Measurements from ENCODE around the gene EIF2AK3.
"Not testable (repeated sequence)": the region's sequence is repeated elsewhere in the genome, so short reads cannot be mapped to it uniquely, and the experiment has no call there.

The EIF2AK3 gene

DNA sequence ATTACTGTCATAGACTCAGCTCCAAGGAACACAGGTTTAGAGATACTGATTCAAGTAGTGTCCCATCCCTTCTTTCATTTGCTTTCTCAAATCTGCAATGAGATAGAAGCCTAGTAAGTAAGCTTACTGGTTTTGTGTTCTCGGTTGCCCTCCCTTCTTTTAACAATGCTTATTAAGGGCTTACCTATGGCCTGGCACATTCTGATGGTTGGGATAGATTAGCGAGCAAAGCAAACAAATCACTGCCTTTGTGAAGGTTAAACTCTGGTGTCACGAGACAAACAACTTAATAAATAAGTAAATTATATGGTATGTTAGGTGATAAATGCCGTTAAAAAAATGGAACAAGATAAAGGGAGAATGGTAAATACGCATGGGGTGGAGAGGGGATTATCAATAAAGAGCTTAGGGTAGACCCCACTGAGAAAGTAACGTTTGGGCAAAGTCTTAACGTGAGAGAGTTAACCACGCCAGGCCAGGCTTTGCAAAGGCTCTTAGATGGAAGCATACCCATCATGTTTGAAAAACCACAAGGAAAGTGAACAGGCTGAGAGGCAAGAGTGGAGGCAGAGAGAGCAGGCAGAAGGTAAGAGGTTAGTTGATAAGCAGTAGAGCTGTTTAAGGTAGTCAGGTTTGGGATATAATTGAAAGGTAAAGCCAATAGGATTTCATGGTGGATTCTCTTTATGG, 31.0 kb downstream of the EIF2AK3 start:
- DNase-seq = no peak

DNA sequence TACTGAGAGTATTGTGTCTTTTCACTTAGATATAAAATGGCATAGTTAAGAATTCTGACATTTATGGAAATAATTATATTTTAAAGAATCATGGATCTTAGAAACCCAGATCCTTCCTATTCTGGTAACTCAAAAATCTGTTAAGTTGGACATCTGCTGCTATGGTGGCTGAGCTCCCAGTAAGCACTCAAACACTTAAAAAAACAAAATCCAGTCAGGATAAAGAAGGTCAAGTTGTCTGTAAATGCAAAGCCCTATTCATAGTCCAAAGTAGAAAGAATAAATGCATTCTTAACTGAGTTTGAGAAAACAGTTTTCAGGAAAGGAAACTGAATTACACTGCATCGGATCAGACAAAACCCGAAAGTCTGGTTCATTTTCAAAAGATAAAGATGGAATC, 35.6 kb downstream of the EIF2AK3 start:
- DNase-seq = no peak

DNA sequence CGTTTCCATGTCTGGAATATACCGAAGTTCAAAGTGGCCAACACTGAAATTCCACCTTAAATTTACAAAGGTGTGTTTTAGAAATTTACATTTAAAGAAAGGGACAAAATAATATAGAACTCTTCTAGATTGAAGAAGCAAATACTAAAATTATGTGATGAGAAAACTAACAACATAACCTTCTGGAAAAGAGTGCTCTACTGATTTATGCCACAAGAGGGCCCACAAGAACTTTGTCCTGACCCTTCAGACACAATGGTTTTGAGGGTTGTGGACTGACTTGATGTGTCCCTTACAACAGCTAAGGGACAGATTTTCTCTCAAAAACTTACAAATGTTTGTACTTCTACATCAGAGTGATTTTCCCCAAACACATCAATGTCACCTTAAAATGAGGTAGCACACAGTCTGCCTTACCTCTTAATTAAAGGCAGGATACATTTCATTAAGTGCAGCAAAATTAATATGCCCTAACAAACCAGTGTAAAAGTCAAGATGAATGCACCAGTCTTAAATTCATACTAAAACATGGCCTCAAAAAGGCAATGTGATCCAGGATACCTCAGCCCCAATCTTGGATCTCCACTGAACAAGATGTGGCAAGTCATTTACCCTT, 36.2 kb downstream of the EIF2AK3 start:
- no peak for DNase-seq

DNA sequence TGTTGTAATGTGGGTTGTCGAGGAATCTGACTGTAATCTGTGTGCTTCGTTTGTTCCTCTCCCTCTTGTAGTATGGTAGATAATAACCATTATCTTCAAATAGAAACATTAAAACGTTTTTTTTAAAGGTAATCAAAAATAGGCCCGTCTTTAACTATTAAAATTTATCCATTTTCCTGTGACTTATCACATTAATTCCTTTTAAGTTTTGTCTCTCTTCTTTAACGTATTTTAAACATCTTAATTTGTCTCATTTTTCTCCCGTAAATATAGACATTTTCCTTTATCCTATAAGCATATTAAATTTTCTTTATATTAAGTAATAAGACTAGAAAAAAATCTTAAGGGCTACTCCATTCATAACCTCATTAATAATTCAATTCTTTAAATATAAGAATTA, 41.3 kb downstream of the EIF2AK3 start:
- DNase-seq = no peak

DNA sequence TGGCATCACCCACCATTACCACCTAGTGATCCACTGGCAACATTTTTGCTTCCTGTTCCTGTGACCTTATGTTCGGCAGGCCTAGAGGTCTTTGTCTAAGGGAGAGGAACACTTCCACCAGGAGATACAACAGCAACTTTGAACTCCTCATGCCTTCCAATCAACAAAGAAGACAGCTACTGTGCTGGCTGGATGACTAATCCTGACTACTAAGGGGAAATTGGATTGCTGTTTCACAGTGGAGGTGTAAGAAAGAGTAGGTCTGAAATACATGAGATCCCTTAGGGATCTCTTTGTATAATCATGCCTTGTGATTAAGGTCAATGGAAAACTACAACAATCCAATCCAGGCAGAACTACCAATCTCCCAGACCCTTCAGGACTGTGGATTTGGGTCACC, 45.2 kb downstream of the EIF2AK3 start:
- DNase-seq = no peak

DNA sequence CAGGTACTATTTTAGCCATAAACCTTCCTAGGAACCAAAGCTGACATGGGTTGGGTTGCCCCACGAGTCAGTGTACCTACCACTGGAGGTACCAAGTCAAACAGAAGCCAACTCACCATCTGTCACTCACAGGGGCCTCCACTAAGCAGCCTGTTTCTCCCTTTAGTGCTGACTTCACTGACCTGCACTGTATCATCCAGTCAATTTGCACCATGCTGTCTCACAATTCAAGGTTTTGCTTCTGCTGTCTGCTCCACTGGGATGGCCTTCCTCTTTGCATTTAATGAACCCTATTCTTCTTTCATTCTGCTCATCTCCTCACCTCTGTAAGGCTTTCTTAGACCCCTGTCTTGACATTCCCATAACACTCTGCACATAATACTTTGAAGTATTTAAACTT, 47.2 kb downstream of the EIF2AK3 start:
- DNase-seq = no peak

DNA sequence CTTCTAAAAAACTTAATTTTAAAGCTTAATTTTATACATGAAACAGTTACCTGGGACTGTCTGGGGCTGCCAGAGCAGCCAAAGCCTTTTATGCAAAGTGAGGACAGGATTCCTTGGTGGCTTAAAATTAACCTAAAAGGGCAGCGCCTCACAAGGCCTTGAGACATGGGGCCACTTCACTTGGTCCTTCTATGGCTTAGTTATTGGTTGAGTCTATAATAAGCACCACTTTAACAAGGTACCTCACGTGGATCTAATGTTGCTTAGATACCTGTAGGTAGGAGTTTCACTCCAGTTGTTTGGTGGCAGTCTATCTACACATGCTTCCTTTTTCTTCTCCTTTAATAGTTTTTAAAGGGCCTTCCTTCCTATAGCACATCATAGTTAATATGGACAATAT, 51.6 kb downstream of the EIF2AK3 start:
- no peak for DNase-seq

DNA sequence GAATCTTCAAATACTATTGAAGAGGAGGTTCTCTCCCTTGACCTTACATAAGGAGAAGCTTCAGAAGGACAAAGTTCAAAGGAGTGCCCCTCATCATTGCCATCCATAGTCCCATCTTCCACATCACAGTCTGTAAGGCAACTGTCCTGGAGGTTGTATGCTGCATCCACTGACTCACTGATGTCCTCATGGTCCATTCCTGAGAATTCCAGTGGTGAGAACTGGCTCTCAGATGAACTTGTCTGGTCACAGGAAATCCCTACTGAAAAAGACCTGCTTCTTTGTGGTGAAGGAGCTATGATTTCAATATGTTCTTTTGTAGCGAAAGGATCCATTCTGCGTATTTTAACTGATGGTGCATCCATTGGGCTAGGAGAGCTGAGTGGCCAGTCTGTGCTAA, 52.2 kb downstream of the EIF2AK3 start:
- DNase-seq = no peak

DNA sequence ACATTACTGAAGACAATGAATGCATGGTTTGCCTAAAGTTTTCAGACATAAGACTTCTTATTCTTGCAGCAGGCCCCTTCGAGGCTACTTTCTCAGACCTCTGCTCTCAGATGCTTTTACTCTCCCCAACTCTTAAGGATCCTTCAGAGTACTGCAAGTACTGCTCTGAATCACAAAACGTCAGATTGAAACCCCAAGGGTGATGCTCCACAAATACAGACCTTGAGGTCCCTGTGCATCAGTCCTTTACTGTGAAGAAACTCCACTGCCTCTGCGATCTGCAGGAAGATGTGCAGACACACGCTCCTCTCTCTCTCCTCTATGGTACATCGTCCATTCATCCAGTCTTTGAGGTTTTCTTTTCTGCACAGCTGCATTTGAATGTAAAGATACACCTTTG, 52.8 kb downstream of the EIF2AK3 start:
- DNase-seq = no peak

DNA sequence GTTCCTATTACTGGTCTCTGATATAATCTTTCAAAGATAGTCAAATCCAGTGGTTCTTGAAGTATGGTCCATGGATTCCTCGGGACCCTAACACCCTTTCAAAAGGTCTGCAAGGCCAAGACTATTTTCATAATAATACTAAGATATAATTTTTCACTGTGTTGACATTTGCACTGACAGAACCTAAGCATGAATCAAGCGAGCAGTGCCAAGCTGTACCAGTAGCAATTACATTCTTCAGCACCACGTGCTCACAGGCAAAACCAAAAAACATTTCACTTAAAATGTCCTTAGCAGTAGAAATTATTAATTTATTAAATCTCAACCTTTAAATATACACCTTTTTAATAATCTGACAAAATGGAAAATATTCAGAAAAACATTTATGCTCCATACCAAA, 59.1 kb downstream of the EIF2AK3 start:
- no peak for DNase-seq

DNA sequence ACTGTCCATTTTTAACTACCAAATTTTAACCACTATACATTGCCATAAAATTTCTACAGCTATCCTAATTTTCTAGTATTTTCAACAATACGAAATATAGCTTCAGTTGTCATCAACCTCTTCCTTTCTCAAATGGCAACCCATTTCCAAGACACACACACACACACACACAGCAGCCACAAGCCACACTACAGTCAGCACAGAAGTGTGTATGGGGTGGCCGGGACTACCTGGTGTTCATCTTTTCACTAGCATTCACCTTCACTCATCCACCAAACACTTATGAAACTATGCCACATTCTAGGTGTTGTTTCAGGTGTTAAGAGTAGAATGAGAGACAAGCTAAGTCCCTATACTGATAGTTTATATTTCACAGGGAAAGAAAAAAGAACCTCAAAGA, 62.9 kb downstream of the EIF2AK3 start:
- DNase-seq = no peak

DNA sequence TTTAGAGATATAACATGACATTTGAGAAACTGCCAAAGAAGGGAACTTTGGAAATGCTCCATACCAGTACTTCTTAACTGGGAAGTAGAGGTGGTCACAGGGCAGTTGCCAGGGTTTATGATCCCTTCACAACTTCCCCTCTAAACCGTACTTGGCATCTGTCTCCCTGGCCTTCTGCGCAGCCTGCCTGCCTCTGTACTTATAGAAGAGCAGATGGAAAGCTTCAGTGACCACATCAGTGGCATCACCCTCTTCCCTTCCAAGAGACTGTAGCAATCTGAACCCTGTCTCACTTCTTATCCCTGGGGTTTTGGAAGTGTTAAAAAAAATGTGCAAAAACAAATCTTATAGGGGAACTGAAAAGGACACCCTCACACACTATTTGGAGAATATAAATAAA, 64.1 kb downstream of the EIF2AK3 start:
- no peak for DNase-seq

DNA sequence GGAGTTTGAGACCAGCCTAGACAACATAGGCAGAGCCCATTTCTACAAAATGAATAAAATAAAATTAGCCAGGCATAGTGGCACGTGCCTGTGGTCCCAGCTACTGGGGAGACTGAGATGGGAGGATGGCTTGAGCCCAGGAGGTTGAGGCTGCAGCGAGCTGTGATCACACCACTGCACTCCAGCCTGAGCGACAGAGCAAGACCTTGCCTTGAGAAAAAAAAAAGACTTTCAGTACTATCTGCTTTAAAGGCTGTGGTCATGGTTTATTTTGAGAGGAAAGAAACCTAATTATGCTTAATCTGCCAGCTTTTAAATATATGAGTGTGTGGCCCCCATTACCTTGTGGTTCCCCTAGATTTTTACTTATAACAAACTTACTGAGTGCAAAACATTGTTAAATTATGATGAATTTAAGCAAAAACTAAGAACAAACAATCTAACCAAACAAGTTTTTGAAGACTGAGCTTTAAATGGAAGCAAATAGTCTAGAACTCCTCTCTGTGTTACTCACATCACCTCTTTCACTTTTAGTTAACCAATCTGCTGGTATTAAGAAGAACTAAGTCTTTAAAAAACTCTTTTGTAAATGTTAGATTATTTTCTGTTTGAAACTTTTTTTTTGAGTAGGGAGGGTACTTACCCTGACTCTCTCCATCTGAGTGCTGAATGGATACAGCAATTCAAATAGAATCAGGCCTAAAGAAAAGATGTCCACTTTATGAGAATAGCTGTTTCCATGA, 65.4 kb downstream of the EIF2AK3 start:
- no peak for DNase-seq

DNA sequence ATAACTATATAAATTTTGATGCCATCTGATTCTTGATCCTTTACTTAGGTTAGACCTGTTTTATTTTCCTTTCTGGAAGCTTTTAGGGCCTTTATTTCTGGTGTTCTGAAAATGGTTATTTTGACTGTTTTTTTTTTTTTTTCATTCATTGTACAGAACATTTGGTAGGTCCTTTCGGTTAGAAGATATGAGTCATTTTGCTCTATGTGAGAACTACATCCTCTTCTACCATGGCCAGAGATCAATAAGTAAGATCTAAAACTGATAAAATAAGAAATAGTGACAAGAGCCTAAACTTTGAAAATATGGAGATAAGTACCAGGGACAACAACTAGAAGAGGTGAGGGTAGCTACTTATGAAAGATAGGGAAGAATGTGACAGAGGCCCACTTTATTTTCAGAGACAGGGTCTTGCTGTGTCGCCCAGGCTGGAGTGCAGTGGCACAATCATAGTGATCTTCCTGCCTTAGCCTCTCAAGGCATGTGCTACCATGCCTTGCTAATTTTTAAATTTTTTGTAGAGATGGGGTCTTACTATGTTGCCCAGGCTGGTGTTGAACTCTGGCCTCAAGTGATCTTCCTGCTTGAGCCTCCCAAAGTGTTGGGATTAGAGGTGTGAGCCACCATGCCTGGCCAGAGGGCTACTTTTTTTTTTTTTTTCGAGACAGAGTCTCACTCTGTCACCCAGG, 66.5 kb downstream of the EIF2AK3 start:
- no peak for DNase-seq

DNA sequence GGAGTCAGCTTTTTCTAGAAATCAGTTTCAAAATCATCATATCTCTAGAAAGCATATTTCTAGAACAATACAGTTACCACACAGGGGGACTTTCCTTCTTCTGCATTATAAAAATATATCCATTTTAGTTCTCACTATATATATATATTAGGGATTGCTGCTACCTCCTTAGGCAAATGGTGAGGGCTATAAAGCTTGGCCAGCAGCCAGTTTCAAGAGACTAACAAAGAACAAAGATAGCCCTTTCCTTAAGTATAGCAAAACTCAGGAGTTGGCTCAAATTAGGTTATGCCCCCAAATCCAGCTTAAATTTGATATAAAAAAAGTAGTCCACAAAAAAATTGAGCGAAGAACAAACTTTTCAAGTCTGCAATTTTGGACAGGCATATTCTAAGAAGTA, 70.0 kb downstream of the EIF2AK3 start:
- DNase-seq = no peak

DNA sequence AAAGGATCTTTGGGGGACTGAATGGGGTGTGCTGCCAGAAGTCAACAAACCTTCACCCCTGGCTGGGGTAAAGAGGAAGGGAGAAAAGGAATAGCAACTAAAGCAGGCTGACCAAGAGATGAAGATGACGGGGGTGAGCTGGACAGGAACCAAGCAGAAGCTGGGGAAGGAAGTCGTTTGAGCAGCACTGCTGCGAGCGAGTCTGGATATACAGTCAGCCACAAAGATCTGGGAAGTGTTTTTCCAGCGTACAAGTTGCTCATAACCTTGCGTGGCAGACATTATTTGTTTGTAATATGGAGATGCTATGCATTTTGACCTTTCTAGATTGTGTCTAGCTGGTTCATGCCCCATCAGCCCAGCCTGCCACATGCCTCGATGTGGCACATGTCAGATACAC, 71.2 kb downstream of the EIF2AK3 start:
- DNase-seq = no peak

DNA sequence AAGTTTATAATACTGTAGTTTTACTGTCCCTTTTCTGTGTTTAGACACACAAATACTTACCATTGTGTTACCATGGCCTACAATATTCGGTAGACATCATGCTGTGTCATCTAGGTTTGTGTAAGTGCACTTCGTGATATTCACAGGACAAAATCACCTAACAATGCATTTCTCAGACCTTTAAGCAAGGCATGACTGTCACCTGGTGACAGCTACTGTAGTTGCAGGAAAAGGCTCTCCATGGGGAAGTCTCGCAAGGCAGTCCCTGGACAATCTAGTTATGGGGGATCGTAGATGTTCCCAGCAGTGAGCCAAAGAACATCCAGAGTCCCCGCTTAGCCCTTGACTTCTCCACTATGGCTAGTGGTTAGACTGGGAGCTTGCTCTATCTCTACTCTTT, 73.1 kb downstream of the EIF2AK3 start:
- DNase-seq = no peak

DNA sequence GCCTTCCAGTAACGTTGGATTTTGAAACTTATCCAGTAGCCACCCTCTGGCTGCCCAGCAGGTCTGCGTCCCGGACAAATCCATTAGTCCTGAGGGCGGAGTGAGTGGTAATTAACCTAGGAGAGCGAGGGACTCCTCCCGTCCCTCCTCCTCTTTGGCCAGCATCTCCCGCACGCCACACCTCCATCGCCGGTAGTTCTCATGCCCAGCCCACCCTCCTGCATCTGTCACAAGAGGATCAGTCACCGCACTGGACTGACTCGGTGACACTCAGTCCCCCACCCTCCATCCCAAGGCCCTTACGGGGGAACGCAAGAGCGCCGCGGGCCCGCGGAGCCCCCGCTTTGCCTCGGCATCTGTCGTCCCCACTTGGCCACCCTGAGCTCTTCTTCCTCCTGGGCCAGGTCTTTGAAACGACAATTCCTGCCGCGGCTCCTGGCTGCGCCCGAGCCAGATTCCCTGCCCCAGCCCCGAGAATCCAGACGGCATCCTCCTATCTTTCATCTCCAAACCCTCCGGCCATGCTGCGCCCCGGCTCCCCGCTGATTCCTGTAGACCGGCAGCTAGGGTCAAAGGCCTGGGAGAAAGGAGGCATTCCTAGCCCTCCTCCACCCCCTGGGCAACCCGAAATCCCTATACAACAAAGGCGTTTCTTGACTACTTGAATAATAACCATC, 77.5 kb downstream of the EIF2AK3 start:
- no peak for DNase-seq

DNA sequence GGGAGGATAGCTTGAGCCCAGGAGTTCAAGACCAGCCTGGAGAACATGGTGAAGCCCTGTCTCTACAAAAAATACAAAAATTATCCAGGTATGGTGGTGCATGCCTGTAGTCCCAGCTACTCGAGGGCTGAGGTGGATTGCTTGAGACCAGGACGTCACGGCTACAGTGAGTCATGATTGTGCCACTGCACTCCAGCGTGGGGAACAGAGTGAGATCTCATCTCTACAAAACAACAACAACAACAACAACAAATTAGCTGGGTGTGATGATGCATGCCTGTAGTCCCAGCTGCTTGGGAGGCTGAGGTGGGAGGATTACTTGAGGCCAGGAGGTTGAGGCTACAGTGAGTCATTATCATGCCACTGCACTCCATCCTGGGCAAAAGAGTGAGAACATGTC, 81.0 kb downstream of the EIF2AK3 start:
- DNase-seq = not testable (repeated sequence)

DNA sequence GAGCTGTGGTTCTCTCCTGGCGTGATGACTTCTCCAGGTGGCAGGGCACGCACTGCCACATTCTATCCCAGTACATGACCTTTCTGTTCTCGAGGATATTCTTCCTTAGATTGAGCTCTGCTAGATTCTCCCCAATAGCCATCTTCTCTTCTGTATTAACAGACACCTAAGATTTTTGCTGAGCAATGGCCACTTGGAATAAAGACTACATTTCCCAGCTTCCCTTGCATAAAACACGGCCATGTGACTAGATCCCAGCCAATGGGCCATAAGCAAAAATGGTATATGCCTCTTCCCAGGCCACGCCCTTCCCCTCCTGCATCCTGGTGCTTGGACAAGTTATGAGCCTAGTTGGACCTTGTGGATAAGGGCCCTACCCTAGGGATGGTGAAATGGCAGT, 82.1 kb downstream of the EIF2AK3 start:
- no peak for DNase-seq

DNA sequence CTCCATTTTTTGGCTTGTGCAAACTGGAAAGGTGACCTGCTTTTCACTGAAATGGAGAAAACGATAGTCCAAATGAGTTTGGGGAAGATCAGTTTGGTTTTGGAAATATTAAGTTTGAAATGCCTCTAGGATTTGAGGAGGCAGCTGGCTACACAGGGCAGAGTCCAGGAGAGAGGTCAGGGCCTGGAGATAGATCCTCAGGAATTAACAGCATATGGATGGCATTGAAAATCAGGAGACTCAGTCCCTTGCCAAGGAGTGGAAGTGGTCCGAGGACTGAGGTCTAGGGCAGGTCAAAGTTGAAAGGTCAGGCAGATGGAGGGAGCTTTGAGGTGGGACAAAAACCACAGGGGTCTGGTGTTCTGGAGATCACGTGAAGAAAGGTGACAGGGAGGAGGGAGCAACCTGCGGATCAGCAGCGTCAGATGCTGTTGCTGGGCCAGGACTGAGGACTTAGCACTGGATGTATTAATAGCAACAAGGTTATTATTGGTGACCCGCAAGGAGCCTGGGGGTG, 83.7 kb downstream of the EIF2AK3 start:
- no peak for DNase-seq

DNA sequence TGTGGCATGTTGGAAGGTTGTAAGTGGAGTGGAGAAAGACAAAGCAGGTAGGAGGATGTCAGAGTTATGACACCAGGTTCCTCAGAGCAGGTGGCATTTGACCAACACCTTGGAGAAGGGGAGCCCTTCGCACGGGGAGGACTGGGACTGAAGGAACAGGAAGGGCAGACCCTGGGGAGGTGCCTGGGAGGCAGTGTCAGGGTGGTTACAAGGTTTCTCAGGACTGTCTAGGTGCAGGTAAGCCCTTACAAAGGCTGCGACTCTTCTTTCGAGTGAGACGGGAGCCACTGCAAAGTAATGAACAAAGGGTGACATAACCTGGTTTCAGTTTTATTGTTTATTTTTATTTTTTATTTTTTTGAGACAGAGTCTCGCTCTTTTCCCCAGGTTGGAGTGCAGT, 84.6 kb downstream of the EIF2AK3 start:
- no peak for DNase-seq

DNA sequence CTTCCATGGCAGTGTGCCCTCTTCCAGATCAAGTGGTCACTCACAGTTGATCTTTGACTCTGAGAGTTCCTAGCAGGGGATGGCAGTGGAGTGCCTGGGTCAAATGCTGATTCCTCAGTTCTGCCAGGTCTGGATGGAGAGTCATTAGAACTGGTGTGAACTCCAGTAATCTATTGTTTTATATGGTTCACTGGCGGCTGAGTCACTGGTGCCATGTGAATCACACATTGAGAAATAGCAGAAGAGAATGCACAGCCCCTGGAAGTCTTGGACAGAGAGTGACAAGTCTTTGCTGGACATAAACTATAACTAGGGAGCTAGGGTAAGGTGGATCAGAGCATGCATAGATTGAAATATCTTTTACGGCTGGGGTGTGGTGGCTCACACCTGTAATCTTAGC, 86.9 kb downstream of the EIF2AK3 start:
- DNase-seq = no peak
